T-helper 2 cell treated with Interferon-gamma antibody and Interleukin-4, amounts not matched to agents 5 μg/mL and 100 μg/mL, for 36 hours (primary cell): Measurements from ENCODE around the gene RTN4R.
A peak's percentile ranks its signal among the peaks of the same experiment; 100 is the strongest.
"Not testable (repeated sequence)": the region's sequence is repeated elsewhere in the genome, so short reads cannot be mapped to it uniquely, and the experiment has no call there.

Source experiments
- DNase-seq: peaks from one replicate; pipeline ENCODE4 v3.0.0; 2021; ENCODE audit warnings: low spot score
- H3K27ac Mint-ChIP-seq: one replicate; pipeline ENCODE4 v1.8.0; 2021; ENCODE audit warnings: mild to moderate bottlenecking, mixed read lengths
- H3K27me3 Mint-ChIP-seq: one replicate; pipeline ENCODE4 v1.8.0; 2021; ENCODE audit warnings: low read depth, mixed read lengths
- H3K36me3 Mint-ChIP-seq: one replicate; pipeline ENCODE4 v1.8.0; 2021; ENCODE audit warnings: low read depth, mixed read lengths
- H3K4me1 Mint-ChIP-seq: one replicate; pipeline ENCODE4 v1.8.0; 2021; ENCODE audit warnings: low read depth, mixed read lengths
- H3K4me3 Mint-ChIP-seq: one replicate; pipeline ENCODE4 v1.8.0; 2022; ENCODE audit warnings: mild to moderate bottlenecking, moderate library complexity, mixed read lengths
- H3K9me3 Mint-ChIP-seq: one replicate; pipeline ENCODE4 v1.8.0; 2021; ENCODE audit warnings: mixed read lengths

The RTN4R gene

DNA sequence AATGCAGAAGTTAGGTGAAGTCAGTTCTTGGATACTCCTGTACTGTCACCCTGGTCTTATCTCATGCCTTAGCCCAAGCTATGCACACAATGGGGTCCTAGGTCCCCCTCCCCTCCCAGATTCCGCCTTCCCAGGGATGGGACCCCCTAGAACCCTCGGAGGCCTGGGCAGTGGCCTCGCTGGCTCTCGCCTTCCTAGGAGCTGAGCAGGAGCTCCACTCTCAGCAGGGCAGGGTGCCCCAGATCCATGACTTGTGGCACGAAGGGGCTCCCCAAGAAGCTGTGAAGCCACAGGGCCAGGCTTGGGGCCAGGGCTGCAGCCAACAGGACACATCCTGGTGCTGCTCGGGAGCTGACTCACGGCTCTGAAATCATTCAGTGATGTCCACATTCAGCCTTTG is 42.1 kb upstream of the RTN4R start:
- not testable (repeated sequence) for H3K36me3 Mint-ChIP-seq, H3K9me3 Mint-ChIP-seq, H3K4me3 Mint-ChIP-seq, H3K4me1 Mint-ChIP-seq, DNase-seq, H3K27me3 Mint-ChIP-seq, H3K27ac Mint-ChIP-seq

DNA sequence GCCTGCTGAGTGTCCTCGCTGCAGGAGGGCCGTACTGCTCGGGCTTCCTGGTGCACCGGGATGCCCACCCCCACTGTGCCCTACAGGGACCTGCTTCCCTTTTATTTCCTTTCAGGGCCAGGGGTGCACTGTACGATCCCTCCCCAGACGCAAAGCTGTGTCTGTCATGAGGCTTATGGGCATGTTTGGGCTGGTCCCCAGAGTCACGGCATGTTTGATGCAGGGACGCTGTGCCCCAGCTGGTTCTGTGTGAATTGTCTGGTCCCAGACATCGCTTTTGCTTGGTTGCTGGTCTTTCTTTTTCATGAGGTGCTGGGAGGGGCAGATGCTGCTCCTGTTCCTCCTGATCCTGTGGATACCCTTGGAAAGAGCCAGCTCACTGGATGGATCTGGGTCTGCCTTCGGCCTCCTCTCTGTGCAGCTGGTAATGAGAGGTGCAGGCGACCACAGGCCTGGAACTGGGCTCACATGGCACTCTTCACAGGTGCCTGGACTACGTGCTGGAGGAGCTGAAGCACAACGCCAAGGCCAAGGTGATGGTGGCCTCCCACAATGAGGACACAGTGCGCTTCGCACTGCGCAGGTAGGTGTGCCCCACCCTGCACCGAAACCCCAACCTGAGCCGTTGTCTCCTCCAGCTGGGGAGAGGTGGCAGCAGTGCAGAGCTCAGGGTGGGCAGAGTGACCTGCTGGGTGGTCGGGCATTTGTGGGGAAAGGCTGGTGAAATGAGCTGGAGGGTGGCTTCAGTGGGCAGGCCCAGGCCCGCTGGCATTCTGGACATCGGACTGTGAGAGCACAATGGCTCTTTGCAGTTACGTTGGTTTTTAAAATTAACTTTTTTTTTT is 40.9 kb upstream of the RTN4R start:
- H3K9me3 Mint-ChIP-seq = not testable (repeated sequence)

GRCh38 chr22:20307448-20308447 is 39.6 kb upstream of the RTN4R start:
- H3K4me1 Mint-ChIP-seq, H3K9me3 Mint-ChIP-seq, DNase-seq, H3K27me3 Mint-ChIP-seq, H3K27ac Mint-ChIP-seq, H3K36me3 Mint-ChIP-seq, H3K4me3 Mint-ChIP-seq: not testable (repeated sequence)

More for the DNA sequence above, 40.9 kb upstream of the RTN4R start:
- not testable (repeated sequence) for H3K27ac Mint-ChIP-seq, H3K27me3 Mint-ChIP-seq, H3K36me3 Mint-ChIP-seq, DNase-seq, H3K4me1 Mint-ChIP-seq, H3K4me3 Mint-ChIP-seq

DNA sequence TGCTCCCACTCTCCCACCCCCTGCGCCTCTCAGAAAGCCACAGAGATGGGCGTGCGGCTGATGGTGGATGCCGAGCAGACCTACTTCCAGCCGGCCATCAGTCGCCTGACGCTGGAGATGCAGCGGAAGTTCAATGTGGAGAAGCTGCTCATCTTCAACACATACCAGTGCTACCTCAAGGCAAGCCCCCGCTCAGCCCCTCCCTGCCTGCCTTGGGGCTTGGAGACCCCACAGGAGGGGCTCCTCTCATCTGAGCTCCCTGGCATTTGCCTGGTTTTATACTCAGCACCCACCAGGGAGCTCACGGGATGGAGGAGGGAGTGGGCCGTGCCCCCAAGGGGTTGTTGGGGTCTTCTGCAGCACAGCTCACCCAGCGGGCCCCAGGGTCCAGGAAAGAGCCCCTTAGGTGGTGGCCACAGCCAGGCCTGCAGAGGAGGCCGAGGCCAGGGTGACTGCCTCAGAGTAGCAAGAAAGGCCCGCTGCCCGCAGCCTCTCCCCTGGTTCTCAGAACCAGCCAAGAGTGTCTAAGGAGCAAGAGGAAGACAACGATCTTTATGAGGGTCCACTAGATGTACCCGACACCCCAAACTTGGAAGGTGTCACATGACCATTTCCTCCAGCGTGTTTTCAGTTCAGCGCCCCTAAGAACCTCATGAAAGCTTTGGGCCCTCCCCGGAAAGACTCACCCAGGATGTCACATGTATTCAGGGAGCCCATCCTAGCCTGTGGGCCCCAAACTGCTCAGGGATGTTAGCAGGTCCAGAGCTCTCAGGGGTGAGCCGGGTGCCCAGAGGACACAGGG is 38.7 kb upstream of the RTN4R start:
- H3K4me1 Mint-ChIP-seq, H3K9me3 Mint-ChIP-seq, H3K27me3 Mint-ChIP-seq, DNase-seq, H3K4me3 Mint-ChIP-seq, H3K27ac Mint-ChIP-seq, H3K36me3 Mint-ChIP-seq: not testable (repeated sequence)

DNA sequence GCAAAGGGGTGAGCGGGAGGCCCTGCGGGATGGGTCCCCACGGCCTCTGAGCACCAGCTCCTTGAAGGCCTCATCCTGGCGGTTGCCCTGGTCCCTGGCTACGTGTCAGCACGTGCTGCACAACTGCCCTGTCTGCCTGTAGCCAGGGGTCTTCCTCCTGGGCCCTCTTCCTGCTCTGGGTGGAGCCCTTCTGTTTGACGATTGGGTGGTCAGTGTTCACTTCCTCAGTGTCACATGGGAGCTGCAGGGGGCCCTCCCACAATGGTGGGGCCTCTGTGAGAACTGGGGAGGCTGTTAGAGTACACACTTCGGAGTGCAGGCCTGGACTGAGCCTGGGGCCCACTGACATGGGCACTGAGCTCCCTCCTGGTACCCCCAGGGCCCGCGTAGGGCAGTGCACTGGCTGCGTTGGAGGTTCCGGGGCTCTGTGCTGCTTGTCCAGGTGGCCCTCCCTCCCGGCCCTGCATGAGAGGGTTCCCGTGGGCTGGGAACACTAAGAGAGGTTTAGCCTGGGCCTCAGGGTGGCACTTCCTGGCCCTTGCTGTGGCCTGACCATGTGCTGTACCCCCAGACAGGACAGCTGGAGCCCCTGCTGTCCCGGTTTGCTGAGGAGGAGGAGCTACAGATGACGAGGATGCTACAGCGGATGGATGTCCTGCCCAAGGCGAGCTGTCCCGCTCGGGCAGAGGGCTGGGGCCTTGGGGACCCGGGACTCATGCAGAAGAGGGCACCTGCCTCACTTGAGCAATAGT is 38.0 kb upstream of the RTN4R start:
- no peak for DNase-seq
- H3K4me3 Mint-ChIP-seq = no peak overlapping the region
- H3K27me3 Mint-ChIP-seq = peaks cover 9% of the 10 kb centered on the region
- no peaks in the 10 kb centered on the region for H3K4me1 Mint-ChIP-seq
- H3K36me3 Mint-ChIP-seq = no peaks in the 10 kb centered on the region
- H3K9me3 Mint-ChIP-seq = no peaks in the 10 kb centered on the region
- no peak overlapping the region for H3K27ac Mint-ChIP-seq

DNA sequence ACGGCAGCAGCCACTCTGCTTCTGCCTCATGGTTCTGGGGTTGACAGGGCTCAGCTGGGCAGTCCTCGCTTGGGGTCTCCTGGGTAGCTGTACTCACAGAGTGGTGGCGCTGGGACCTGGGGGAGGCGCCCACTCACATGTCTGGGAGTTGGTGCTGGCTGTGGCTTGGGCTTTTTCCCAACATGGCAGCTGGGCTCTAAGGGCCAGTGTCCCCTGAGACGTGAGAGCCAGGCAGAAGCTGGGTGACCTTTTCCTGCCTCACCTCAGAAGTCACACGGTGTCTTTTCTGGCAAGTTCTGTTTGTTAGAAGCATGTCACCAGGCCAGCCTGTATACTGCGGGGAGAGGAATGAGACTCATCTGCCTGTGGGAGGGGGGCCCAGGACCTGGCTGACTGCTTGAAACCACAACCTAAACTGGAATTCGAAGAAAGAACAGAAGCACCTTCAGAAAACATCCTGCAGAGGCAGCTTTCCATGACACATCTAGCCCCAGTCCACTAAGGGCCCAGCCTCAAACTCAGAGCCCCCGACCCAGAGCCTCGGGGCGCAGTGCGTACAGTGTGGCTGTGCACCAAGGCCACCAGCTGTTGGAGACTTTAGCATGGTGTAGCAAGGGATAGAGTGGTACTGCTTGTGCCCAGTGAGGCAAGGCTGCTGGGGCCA is 37.2 kb upstream of the RTN4R start:
- H3K4me1 Mint-ChIP-seq, H3K36me3 Mint-ChIP-seq, H3K4me3 Mint-ChIP-seq, H3K27ac Mint-ChIP-seq, H3K9me3 Mint-ChIP-seq, DNase-seq: not testable (repeated sequence)
- H3K27me3 Mint-ChIP-seq = peaks cover 16% of the 10 kb centered on the region

GRCh38 chr22:20304646-20305045 is 36.5 kb upstream of the RTN4R start:
- Mint-ChIP-seq H3K36me3 (no peaks in the 10 kb centered on the region), H3K4me1 (no peaks in the 10 kb centered on the region), H3K9me3 (no peaks in the 10 kb centered on the region), H3K27me3 (peaks cover 16% of the 10 kb centered on the region), H3K4me3 (no peak overlapping the region), H3K27ac (no peak overlapping the region)
- DNase-seq = no peak

- not testable (repeated sequence) for H3K4me3 Mint-ChIP-seq, H3K36me3 Mint-ChIP-seq
Measured at GRCh38 chr22:20303229-20303534, 35.1 kb upstream of the RTN4R start.

GRCh38 chr22:20302438-20303228 is 34.5 kb upstream of the RTN4R start:
- H3K4me1 Mint-ChIP-seq = peaks cover 4% of the 10 kb centered on the region
- H3K27ac Mint-ChIP-seq = no peak overlapping the region
- H3K4me3 Mint-ChIP-seq = no peak overlapping the region
- no peaks in the 10 kb centered on the region for H3K36me3 Mint-ChIP-seq
- no peaks in the 10 kb centered on the region for H3K9me3 Mint-ChIP-seq
- H3K27me3 Mint-ChIP-seq = peaks cover 23% of the 10 kb centered on the region
- no peak for DNase-seq

More at GRCh38 chr22:20303229-20303534, 35.1 kb upstream of the RTN4R start:
- H3K27ac Mint-ChIP-seq, DNase-seq, H3K4me1 Mint-ChIP-seq, H3K9me3 Mint-ChIP-seq: not testable (repeated sequence)
- H3K27me3 Mint-ChIP-seq = peaks cover 19% of the 10 kb centered on the region

DNA sequence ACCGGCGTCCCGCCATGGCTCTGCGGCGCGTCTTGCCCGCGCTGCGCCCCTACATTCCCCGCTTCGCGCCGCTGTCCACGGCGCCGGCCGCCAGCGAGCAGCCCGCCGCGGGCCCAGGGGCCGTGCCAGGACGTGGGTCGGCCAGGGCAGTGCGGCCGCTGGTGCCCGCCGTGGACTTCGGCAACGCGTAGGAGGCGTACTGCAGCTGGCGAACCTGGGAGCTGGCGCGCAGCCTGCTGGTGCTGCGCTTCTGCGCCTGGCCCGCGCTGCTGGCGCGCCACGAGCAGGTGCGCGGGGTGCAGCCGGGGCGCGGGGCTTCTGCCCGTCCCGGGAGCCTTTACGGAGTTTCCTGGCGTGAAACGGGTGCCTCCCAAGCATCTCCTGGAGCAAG is 31.6 kb upstream of the RTN4R start:
- peaks cover 30% of the 10 kb centered on the region for H3K27me3 Mint-ChIP-seq
- no peaks in the 10 kb centered on the region for H3K36me3 Mint-ChIP-seq
- peak overlapping the region; percentile 52 for H3K4me3 Mint-ChIP-seq
- no peak for DNase-seq
- H3K9me3 Mint-ChIP-seq = no peaks in the 10 kb centered on the region
- H3K27ac Mint-ChIP-seq = no peak overlapping the region
- H3K4me1 Mint-ChIP-seq = peaks cover 4% of the 10 kb centered on the region

DNA sequence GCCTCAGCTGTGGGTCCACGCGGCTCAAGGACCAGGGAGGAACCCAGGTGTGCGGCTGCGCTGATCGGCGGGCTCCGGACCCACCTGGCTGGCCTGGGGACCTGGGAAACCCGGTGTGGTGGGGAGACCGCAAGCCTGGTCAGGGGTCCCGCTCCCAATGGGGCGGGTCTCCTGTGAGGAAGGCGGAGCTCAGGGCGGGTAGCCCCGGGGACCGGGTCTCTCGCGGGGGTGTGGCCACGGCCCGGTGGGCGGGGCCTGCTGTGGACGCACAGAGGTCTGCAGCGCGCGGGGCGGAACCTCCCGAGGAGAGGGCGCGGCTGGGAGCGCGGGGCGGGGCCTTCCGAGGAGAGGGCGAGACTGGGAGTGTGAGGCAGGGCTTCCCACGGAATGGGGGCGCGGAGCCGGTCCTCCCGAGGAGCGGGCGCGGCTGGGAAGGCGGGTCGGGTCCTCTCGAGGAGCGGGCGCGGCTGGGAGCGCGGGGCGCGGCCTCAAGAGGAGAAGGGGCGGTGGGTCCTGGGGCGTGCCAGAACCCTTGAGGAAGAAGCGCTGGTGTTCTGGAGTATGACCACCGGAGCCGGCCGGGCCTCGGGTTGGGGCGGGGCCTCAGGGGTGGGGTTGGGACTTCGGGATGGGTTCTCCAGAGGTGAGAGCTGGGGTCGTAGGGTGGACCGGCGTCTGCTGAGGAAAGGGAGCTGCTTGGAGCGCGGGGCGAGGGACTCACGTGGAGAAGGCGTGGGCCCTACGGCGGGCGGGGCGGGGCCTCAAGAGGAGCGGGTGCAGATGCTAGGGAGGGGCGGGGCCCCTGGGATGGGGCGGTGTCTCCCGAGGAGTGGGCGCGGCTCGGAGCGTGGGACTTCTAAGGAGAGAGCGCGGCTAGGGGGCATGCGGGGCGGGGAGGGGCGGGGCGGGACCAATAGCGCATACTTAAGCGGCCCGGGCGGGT is 31.0 kb upstream of the RTN4R start:
- Mint-ChIP-seq H3K4me1 (peaks cover 4% of the 10 kb centered on the region), H3K36me3 (no peaks in the 10 kb centered on the region), H3K9me3 (no peaks in the 10 kb centered on the region), H3K27ac (no peak overlapping the region), H3K4me3 (peak overlapping the region; percentile 82), H3K27me3 (peaks cover 30% of the 10 kb centered on the region)
- peak; percentile 88 for DNase-seq
